SU-DHL-6 (cell line): ENCODE measurements around the gene EDDM3A.

Experiments used
- H2AFZ ChIP-seq: fragments of 200-600 bp; sonication (generic); 2 replicates; pipeline ENCODE4 v1.6.1; 2014; ENCODE audit warnings: low read depth, mild to moderate bottlenecking, moderate library complexity, mixed read lengths, antibody characterized with exemption, low read length; ENCODE audit not compliant: severe bottlenecking
- H3F3A ChIP-seq: fragments of 200-600 bp; shearing (Covaris generic); 2 replicates; pipeline ENCODE4 v1.6.0; 2016; ENCODE audit warnings: antibody characterized with exemption, mild to moderate bottlenecking; ENCODE audit not compliant: insufficient read depth
- H3K27ac ChIP-seq: fragments of 200-600 bp; sonication (generic); 2 replicates; pipeline ENCODE4 v1.5.1; 2016; ENCODE audit warnings: low read depth, mild to moderate bottlenecking, low read length, moderate library complexity, mixed read lengths
- H3K27me3 ChIP-seq: fragments of 200-600 bp; sonication (generic), shearing (Covaris generic); 2 replicates; pipeline ENCODE4 v1.6.0; 2014; ENCODE audit warnings: mild to moderate bottlenecking, low read length
- H3K36me3 ChIP-seq: fragments of 200-600 bp; sonication (generic); 2 replicates; pipeline ENCODE4 v1.6.1; 2014; ENCODE audit warnings: mild to moderate bottlenecking, low read length, mixed read lengths
- H3K4me2 ChIP-seq: fragments of 300-600, 200-600 bp; shearing (Covaris generic), sonication (generic); 2 replicates; pipeline ENCODE4 v1.6.0; 2014; ENCODE audit warnings: low read length, low read depth, mild to moderate bottlenecking; ENCODE audit not compliant: poor library complexity, severe bottlenecking
- H3K4me3 ChIP-seq: fragments of 200-600 bp; sonication (generic); 2 replicates; pipeline ENCODE4 v1.5.1; 2014; ENCODE audit warnings: antibody characterized with exemption, low read length, mild to moderate bottlenecking, mixed read lengths; ENCODE audit not compliant: insufficient read depth, poor library complexity, severe bottlenecking
- H3K79me2 ChIP-seq: fragments of 200-600 bp; sonication (generic); 2 replicates; pipeline ENCODE4 v1.6.1; 2014; ENCODE audit warnings: mild to moderate bottlenecking, low read length, moderate library complexity; ENCODE audit not compliant: insufficient read depth
- H3K9ac ChIP-seq: fragments of 200-600 bp; sonication (generic); 2 replicates; pipeline ENCODE4 v1.7.0; 2014; ENCODE audit warnings: mild to moderate bottlenecking, low read length
- H3K9me2 ChIP-seq: fragments of 200-600 bp; sonication (generic); replicated peaks from 2 replicates; pipeline ENCODE4 v1.6.1; 2014; ENCODE audit warnings: low read length; ENCODE audit not compliant: insufficient read depth
- H3K9me3 ChIP-seq: fragments of 200-600 bp; sonication (generic); 2 replicates; pipeline ENCODE4 v1.6.1; 2014; ENCODE audit warnings: low read length, mixed read lengths; ENCODE audit not compliant: insufficient read depth
- H4K20me1 ChIP-seq: fragments of 200-600 bp; sonication (generic); 2 replicates; pipeline ENCODE4 v1.6.1; 2014; ENCODE audit warnings: low read depth, mild to moderate bottlenecking, antibody characterized with exemption, low read length, moderate library complexity, mixed read lengths
- EZH2phosphoT487 ChIP-seq: fragments of 200-600 bp; sonication (generic), shearing (Covaris generic); conservative IDR thresholded peaks from 2 replicates; pipeline ENCODE4 v1.6.1; 2018; ENCODE audit warnings: mild to moderate bottlenecking, antibody characterized with exemption, low read length, moderate library complexity, mixed read lengths
- TF ChIP-seq, protein P1 (sequence below): fragments of 200-600 bp; sonication (generic); IDR thresholded peaks from one replicate; pipeline ENCODE4 v1.5.1; 2017; ENCODE audit warnings: antibody characterized with exemption, mild to moderate bottlenecking, low read length, moderate library complexity; ENCODE audit not compliant: insufficient read depth, poor library complexity, severe bottlenecking

EDDM3A gene

DNA sequence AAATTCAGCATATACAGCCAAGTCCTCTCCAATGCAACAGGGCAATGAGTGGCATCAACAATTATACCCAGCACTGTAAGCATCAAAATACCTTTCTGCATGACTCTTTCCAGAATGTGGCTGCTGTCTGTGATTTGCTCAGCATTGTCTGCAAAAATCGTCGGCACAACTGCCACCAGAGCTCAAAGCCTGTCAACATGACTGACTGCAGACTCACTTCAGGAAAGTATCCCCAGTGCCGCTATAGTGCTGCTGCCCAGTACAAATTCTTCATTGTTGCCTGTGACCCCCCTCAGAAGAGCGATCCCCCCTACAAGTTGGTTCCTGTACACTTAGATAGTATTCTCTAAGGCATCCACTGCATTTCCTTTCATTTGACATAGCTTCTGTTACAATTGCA, 36.1 kb downstream of the EDDM3A start:
- no peaks in the 10 kb centered on the region for H3K36me3 ChIP-seq
- TF ChIP-seq EZH2phosphoT487, result no peak
- TF ChIP-seq, protein P1, sequence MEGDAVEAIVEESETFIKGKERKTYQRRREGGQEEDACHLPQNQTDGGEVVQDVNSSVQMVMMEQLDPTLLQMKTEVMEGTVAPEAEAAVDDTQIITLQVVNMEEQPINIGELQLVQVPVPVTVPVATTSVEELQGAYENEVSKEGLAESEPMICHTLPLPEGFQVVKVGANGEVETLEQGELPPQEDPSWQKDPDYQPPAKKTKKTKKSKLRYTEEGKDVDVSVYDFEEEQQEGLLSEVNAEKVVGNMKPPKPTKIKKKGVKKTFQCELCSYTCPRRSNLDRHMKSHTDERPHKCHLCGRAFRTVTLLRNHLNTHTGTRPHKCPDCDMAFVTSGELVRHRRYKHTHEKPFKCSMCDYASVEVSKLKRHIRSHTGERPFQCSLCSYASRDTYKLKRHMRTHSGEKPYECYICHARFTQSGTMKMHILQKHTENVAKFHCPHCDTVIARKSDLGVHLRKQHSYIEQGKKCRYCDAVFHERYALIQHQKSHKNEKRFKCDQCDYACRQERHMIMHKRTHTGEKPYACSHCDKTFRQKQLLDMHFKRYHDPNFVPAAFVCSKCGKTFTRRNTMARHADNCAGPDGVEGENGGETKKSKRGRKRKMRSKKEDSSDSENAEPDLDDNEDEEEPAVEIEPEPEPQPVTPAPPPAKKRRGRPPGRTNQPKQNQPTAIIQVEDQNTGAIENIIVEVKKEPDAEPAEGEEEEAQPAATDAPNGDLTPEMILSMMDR, result no peak
- no peaks in the 10 kb centered on the region for H3F3A ChIP-seq
- H3K27ac ChIP-seq, result no peak overlapping the region
- H3K27me3 ChIP-seq, result no peaks in the 10 kb centered on the region
- H3K4me2 ChIP-seq, result no peak overlapping the region
- H3K79me2 ChIP-seq, result no peaks in the 10 kb centered on the region
- no peaks in the 10 kb centered on the region for H4K20me1 ChIP-seq
- no peak overlapping the region for H2AFZ ChIP-seq
- H3K4me3 ChIP-seq, result no peak overlapping the region
- H3K9me2 ChIP-seq, result no peaks in the 10 kb centered on the region
- no peaks in the 10 kb centered on the region for H3K9me3 ChIP-seq
- no peak overlapping the region for H3K9ac ChIP-seq

DNA sequence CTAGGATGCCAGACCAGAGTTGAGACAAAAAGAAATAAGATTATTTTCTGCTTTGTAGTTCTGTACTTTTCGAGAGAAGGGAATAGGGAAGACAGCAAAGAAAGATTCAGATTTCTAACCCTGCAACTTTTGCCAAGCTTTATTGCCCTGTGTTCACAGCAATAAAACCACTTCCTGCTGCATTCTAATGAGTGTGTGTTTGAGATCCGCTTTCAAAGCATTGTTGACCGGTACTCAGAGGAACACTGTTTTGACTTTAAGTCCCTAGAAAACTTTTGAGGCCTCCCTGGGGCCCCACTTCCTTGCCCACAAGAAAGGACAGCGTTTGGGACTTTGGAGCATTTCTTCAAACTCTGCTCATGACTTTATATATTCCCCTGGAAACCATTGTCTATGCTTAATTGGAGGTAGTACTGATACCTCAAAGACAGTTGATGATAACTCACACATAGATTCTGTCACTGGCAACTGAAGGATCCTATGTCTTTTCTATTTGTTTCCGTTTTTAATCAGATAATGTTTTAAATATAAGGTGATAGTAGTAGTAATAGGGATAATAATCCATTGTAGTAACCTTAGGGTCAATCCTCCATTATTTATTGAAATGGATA, 36.7 kb downstream of the EDDM3A start:
- Histone ChIP-seq H3K4me3 (no peak overlapping the region), H3K79me2 (no peaks in the 10 kb centered on the region), H3K27ac (no peak overlapping the region), H3K9me3 (no peaks in the 10 kb centered on the region), H3K36me3 (no peaks in the 10 kb centered on the region), H2AFZ (no peak overlapping the region), H3K9ac (no peak overlapping the region), H3K4me2 (no peak overlapping the region), H3K27me3 (no peaks in the 10 kb centered on the region), H4K20me1 (no peaks in the 10 kb centered on the region), H3F3A (no peaks in the 10 kb centered on the region), H3K9me2 (no peaks in the 10 kb centered on the region)
- TF ChIP-seq, protein P1, result no peak
- no peak for TF ChIP-seq EZH2phosphoT487

DNA sequence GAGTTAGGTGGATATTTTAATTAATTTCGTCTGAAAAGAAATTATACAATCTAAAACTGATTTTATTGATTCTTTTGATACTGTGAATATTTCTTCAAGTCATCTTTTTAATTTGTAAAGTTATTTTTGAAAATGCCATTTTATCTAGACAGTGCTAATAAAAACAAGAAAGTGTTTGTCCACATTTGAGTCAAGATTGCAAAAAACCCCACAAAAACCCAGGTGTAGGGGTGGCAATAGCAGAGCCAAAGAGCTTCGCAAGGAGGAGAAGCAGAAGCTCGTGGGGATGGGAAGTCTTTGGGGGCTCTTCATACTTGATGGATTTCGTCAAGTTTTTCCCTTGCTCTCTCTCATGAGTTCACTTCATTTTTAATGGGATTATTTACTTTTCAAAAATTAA, 41.3 kb downstream of the EDDM3A start:
- Histone ChIP-seq H3K79me2 (no peaks in the 10 kb centered on the region), H3K4me2 (no peak overlapping the region), H3K9me2 (no peaks in the 10 kb centered on the region), H4K20me1 (no peaks in the 10 kb centered on the region), H3K9ac (no peak overlapping the region), H3K4me3 (no peak overlapping the region), H3K27ac (no peak overlapping the region), H3K9me3 (no peaks in the 10 kb centered on the region), H3F3A (no peaks in the 10 kb centered on the region), H3K36me3 (no peaks in the 10 kb centered on the region), H2AFZ (no peak overlapping the region), H3K27me3 (no peaks in the 10 kb centered on the region)
- no peak for TF ChIP-seq EZH2phosphoT487
- TF ChIP-seq, protein P1, result no peak
